ENCODE data around the gene JPH2.

The JPH2 gene

DNA sequence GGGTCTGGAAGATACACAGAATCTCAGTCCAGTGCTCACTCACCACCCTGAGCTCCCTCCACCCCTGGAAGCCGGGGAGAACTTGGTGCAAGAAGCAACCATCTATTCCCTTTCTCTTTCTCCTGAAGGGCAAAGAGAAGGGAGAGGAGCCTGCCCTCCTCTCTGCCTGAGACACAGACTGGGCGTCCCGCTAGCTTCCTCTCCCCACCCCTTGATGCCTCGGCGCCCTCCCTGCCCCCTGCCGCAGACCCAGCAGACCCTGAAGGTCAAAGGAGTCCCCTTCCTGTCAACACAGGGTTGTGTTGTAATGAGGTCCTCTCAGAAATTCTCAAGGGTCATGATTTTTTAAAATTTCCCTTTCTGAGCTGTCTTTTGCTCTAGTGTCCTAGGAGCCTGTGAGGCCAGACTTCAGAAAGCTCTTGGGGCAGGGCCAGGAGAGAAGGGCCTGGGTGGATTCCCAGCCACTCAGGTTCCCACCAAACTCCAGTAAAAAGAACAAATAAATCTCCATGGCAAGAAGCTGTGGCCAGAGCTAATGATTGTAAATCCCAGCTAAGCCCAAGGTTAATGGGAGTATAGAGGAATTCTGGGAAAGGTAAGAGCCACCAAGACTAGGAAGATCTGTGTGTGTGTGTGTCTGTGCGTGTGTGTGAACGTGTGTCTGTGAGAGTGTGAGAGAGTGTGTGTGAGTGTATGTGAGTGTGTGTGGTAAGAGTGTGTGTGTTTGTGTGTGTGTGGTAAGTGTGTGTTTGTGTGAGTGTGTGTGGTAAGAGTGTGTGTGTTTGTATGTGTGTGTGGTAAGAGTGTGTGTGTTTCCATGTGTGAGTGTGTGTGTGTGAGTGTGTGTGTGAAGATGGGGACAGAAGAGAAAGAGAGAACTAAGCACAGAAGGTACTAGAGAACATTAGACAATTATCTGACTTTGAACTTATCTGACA, 1.1 kb upstream of the JPH2 start:
- DNase-seq, result peak; percentile 29

DNA sequence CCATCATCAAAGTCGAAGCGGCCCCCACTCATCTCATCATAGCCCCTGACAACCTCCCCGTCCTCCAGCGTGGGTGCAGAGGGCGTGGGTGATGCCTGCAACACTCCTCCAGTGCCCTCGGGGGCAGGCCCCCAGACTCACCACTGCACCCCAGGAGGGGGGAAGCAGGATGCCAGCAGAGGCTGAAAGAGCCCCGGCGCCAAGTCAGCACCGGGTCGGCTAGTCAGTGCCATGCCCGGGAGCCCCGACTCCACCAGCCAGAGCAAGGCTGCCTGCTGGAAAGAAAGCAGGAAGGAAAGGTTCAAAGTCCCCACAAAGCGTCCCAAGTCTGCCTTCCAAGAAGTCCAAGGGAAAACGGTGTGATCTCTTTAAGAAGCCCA, 324 bp downstream of the JPH2 start:
- no peak for DNase-seq

DNA sequence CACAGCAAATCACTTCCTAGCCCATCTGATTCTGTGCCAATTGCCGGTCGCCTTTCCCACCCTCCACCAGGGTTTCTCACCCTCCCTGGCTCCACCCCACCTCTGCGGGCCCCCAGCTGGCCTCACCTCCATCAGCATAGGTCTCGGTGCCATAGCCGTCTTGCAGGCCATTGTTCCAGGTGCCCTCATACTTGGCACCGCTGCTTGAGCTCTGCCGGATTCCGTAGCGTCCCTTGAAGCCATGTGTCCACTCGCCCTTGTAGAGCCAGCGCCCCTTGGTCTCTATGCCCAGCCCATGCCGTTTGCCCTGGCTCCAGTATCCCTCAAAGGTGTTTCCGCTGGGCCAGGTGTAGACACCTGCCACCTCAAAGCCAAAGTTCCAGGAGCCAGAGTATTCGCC, 787 bp downstream of the JPH2 start:
- no peak for DNase-seq

DNA sequence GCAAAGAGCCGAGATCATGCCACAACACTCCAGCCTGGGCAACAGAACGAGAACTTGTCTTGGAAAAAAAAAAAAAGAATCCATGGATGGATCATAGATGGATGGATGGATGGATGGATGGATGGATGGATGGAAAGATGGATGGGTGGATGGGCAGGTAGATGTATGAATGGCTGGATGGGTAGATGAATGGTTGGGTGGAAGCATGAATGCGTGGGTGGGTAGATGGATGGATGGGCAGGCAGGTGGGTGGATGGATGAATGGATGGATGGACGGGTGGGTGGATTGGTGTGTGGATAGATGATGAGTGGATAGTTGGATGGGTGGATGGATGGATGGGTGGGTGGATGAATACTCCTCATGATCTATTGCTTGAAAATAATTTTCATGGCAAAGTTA, 1.4 kb downstream of the JPH2 start:
- DNase-seq, result no peak

DNA sequence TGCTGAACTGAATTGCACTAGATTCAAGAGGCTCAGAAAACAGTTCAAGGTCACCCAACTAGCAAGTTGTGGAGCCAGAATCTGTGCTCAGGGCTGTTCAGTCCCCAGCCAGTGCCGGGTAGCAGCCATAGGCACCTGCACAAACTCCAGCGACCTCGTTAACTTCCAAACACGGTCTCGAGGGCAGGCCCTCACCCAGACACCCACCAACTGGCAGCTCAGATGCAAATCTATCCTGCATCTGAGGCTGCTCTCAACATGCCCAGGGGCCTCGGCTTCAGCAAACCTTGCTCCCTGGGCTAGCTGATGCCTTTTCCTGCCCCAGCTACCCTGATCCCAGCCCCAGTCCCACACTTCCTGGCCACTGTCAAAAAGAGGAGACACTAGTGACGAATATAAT, 3.7 kb downstream of the JPH2 start:
- no peak for DNase-seq

DNA sequence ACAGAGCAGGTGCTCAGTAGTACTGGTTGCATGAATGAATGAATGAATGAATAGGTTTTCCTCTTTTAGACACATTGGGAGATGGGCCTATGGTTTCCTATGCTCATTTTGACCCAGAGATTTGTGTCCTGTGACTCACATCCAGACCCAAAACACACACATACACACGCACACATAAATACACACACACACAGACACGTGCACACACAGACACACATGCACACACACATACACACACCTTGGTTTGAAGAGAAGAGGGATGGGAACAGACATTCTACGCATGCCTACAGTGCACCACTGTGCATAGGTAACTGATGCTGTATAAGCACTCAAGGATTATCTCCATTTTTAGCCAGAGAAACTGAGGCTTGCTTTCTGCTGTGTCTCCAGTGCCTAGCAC, 4.1 kb downstream of the JPH2 start:
- DNase-seq, result no peak

DNA sequence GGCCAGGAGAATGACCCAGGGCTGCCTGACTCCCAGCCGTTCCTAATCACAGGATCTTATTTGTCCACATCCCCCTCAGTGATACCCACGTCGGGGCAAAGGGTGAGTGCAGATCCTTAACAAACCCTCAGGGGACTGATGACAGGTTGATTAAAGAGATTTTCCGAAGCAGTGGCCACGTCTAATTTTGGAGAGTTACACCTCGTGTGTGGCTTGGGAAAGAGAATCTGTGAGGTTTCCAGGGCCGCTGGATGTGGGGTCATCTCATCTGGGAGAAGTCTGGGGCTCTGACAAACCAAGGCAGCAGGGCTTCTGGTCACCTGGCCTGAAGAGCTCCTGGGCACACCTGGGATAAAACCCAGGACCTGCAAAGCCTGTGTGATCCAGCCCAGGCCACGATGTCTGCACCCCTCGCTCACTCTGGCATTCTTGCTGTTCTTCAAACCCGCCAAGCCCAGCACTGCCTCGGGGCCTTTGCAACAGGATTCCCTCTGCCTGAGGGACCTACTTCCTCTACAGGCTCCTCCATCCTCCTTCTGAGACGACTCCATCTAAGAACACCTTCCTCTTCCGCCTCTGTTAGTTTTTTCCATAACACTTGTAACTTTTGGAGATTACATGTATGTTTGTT, 4.7 kb downstream of the JPH2 start:
- no peak for DNase-seq

DNA sequence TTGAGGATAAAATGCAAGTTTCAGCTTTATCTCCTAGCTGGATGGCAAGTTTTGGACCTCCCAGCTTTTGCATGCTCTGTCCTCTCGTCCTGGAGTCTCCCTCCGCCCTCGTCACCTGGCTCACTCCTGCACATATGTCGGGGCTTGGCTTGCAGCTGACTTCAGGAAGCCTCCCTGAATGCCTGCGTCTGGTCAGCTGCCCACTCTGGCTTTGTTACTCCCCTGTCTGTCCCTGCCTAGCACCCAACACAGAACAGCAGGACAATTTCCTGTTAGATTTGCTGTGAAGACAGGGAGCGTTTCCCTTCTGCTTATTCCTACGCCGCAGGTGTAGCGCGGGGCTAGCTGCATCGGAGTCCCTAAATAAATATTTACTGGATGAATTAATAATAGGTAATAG, 5.4 kb downstream of the JPH2 start:
- no peak for DNase-seq

DNA sequence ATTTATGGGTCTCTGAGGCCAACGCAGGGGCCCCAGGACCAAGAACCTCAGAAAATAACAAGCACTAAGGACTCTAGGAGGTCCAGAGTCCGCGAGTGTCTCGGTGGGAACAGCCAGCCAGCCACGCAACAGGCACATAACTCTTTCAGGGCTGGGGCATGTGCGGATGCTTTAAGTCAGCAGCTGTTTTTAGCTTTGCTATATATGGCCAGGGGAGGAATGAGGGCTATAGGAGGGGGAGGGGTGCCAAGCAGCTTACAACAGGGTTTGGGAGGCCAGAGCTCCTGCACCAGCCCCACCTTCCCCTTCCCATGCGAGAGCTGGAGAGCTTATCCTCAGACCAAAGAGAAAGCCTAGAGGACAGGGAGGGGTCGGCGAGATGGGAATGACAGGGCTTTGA, 6.2 kb downstream of the JPH2 start:
- DNase-seq, result peak; percentile 38

DNA sequence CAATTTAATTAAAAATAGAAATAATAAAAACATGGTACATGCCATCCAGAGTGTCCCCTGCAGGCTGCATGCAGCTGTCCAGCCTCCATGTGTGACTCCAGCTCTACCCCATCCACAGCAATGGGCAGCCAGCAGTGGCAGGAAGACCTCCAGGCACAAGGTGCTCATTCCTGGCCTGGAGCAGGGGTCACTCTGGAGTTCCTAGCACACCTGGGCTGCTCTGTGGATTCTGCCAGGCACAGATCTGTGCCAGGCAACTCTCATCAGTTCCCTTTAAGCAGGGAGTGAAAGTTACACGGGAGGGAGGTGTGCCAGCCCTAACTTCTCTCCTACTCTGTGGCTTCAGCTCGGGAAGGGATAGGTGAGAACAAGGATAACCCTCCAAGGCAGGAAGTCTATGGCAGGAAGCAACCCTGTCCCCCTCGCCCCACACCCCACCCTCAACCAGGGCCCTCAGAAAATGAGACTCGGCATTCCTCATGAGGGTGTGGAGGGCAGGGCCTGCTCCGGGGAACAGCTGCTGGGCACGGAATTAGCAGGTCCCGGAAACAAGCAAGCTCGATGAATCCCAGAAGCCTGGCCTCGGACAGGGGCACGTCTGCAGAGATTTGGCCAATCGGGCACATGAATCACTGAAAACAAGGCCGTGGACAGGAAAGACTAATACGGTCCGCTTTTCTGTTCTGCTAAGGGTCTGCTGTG, 10.0 kb downstream of the JPH2 start:
- peak; percentile 26 for DNase-seq

DNA sequence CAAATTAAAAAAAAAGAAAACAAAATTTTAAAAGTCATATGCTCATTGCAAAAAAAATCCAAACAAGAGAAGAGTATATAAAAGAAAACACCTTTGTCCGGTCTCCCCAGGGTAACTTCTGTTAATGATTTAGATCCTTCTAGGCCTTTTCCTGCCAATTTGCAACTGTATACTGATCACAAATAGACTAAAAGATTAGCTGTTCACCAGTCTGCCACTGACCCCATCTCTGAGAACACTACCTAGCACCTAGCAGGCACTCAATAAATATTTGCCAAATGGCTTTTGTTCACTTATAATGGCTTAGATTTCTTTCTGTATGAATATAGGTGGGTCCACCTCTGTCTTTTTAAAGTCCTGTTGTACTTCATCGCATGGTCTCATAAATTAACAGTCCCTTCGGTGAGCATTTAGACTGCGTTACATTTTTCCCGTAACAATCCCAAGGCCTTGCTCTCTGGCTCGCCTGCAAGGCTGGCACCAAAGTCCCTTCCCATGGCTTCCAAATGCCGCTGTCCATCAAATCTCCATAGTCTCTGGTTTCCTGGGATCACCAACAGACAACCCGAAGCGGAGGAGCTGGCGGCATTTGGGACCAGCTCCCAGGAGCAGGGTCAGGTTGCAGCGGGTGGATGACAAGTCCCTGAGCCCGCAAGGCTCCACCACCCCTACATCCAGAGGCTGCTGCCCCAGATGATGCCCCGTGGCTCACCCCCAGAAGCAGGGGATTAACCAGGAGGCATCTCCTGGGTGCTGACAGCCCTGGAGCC, 11.8 kb downstream of the JPH2 start:
- DNase-seq, result peak; percentile 34

DNA sequence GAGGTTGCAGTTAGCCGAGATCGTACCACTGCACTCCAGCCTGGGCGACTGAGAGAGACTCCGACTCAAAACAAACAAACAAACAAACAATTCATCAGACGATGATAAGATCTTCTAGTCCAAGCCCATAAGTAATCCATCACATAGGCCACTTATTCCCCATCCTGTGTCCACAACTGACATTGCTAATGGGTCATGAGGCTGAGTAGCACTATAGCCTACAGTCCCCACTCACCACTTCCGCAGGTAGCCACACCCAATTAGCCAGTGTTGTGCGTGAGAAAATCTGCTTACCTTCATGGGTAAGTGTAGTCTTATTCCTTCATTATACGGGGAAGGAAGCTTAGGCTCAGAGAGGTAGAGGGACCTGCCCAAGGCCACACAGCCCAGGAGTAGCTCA, 13.1 kb downstream of the JPH2 start:
- DNase-seq, result no peak

DNA sequence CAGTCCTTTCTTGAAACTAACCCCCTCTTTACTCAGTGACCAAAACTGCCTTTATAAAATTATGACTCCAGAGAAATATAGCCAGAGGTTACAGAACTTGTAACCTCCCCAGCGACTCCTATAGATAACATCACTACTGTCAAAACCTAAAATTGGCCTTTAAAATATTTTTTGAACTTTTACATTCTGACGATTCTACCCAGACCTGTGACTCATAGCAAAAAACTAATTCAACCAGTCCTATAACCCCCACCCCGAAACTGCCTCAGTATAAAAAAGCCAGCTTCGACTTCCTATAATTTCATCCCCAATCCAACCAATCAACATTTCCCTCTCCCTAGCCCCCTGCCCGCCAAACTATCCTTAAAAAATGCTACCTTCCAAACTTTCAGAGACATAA, 13.9 kb downstream of the JPH2 start:
- DNase-seq, result no peak

DNA sequence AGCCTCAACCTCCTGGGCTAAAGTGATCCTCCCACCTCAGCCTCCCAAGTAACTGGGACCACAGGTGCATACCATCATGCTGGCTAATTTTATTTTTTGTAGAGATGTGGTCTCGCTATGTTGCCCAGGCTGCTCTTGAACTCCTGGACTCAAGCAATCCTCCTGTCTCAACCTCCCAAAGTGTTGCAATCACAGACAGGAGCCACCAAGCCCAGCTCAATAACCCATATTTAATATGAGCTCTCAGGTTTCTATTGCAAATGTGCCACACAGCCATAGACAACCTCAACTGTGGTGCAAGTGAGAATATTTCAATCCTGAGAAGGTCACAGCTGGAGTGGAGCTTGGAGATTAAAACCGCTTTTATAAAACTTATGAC, 14.4 kb downstream of the JPH2 start:
- no peak for DNase-seq

DNA sequence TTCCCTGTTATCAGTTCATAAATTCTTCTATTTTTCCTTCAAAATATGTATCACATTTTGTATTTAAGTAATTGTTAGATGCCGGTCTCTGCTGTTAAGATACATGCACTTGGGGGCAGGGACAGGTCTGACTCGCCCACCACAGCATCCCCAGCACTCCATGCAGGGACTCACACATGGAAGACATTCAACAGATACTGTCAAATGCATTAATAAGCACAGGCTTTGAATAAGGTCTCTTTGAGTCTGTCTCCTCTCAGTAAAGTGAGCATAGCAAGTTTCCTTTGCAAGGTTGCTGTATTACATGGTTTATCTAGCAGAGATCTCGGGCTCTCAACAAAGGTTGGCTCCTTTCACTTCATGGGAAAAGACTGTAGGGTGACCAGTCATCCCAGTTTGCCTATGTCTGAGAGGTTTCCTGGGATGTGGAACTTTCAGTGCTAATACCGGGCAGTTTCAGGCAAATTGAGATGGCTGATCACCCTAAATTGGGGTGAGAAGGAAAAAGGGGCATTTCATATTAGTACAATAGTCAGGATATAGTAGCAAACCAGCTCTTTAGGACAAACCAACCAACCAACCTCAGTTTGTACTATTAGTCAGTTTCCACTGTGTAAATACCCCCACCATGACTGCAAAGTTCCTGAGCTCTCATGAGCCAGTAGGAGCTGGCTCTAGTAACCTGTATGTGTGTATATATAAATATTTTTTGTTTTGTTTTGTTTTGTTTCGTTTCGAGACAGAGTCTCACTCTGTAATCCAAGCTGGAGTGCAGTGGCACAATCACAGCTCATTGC, 15.0 kb downstream of the JPH2 start:
- DNase-seq, result no peak

DNA sequence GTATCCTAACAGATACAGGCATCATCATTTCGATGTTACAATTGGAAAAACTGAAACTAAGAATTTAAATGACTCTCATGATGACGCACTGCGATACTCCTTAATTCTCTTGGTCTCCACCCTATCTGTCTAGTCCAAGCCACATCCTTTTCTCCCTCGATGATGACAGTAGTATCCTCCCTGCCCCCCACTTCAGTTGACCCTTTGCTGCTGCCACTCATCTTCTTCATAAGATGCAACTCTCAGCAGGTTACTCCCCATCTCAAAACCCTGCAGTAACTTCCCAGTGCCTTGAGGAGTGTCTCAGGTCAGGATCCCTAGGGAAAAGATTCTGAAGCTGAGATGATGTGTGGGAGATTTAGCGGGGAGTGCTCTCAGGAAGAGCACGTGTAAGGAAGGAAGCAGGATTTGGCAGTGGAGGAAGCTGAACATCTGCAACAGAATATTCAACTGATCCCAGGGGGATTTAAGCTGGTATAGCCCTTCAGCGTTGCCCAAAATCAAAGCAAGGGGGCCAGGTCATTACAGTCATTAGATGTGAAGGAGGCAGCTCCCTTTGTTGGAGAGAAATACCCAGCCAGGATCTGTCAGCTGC, 16.1 kb downstream of the JPH2 start:
- DNase-seq, result no peak

DNA sequence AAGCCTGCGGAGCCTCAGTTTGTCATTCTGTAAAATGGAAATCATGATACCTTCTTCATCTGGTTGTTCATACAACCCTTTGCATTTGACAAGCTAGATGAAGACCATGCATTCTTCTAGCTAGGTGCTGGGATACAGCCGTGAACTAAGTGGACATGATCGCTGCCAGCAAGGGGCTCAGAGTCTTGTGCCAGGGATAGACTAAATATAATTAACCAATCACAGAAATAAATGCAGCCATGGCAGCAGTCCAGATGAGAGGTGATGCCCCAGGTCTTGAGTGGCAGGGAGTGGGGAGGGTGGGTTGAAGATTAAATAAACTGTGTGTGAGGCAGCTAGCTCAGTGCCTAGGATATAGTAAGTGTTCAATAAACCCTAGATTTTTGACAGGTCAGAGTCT, 19.3 kb downstream of the JPH2 start:
- DNase-seq, result no peak

DNA sequence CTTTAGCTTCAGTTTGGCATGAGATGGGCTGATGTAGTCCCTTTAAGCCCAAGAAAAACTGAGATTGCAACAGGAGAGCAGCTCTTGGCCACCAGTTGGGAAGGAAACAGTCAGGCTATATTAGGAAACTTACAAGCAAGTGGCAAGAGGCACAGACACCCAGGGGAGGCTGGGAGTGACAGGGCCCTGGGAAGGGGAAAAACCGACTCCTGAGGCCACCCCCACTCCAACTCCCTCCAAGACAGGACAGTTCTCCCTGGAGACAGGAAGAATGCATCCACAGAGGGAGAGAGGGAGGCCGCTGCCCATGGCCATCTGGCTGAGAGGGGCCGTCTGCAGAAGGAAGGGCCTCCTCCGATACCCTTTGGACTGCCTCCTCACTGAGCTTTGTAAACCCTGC, 20.5 kb downstream of the JPH2 start:
- peak; percentile 28 for DNase-seq

DNA sequence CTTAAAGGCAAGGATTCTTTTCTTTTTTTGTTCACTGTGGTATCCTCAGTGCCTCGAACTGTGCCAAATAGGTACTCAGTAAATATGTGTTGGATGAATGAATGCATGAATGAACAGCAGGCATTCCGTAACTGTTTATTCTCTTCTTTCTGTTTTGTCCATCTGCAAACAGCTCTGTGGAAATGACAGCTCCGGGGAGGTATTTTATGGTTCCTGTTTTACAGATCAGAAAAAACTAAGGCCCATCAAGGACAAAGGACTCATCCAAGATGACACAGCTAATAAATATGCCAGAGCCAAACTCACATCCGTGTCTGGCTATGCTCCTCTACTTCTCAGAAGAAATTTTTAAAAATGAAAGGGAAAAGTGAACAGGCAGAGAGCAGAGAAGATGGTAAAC, 21.0 kb downstream of the JPH2 start:
- DNase-seq, result peak; percentile 27

DNA sequence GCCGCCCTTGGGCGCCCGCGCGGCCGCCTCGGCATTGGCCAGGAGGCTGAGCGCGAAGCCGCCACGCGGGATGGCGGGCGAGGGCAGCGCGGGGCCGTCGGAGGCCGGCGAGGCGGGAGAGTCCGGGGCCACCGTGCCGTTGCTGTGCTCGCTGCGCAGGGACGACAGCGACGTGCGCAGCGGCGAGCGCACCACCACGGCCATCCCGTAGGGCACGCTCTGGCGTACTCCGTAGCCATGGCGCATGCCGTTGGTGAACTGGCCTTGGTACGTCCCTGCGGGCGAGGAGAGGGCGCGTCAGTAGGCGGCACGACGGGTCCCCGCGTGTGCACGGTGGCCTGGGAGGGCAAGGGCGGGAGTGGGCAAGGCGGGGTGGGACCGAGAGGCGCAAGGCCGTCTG, 26.9 kb downstream of the JPH2 start:
- DNase-seq, result no peak

DNA sequence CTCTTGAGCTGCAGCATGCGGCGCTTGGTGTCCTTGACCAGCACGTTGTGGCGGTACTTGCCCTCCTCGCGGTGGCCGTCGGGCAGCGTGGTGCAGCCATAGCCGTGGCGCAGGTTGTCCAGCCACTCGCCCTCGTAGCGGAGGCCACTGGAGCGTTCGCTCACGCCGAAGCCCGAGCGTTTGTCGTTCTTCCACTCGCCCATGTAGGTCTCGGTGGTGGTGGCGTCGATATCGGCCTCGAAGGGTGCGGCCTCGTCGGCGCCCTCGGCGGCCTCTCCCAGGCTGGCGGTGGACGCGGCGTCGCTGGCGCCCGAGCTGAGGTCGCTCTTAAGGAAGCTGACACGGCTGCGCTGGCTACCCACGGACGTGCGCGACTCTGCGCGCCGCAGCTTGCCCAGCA, 27.3 kb downstream of the JPH2 start:
- no peak for DNase-seq

DNA sequence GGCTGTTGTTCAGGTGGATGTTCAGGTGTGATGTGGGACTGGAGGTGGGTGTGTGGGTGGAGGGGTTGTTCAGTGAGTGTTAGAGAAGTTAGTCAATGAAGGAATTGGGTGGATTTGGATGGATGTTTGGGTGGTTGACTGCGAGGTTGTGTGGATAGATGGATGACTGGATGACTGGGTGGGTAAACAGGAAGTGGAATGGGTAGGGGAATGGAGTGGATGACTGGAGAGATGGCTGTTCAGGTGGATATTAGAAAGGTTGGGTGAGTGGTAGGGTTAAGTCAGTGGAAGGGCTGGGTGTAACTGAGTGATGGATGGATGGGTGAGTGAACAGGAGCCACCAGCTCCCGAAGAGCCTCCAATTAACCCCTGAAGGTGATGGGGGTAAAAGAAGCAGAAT, 27.9 kb downstream of the JPH2 start:
- no peak for DNase-seq

Data from eye (tissue), 1 donor.